ENCODE measurements around the gene HIBCH.
A peak's percentile ranks its signal among the peaks of the same experiment; 100 is the strongest.
"Not testable (repeated sequence)": the region's sequence is repeated elsewhere in the genome, so short reads cannot be mapped to it uniquely, and the experiment has no call there.

HIBCH gene

GRCh38 chr2:190343536-190344275 is 24.1 kb upstream of the HIBCH start, which contains the start of gene INPP1:
Gene INPP1 (plus strand): TSS chr2:190343589. CDS start chr2:190360103, 16,514 bp downstream.
- peak; percentile 40 for DNase-seq (ENCODE audit: extremely low spot score, insufficient read length, low read depth)
- FAIRE-seq: peak; percentile 54

DNA sequence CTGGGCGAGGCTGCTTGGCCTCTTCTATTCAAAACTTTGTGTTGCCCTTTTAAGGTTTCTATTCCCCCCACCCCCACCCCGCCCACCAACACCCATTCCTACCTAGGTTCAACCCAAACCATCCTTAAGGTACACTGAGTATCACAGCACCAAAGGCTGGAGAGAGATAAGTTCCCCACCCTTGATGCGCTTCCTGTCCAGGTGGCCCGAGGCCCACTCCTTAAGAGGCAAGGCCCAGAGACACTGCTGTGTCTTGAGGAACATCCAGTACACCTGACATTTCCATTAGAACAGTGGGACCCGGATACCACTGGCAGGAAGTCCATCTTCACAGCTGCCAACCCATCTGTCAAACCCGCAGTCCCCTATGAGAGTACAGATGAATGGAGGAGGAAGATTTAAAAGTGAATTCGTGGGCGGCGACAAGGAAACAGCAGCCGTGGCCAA is 23.5 kb upstream of the HIBCH start:
- FAIRE-seq (peak; percentile 64), DNase-seq (ENCODE audit: extremely low spot score, insufficient read length, low read depth) (no peak)

DNA sequence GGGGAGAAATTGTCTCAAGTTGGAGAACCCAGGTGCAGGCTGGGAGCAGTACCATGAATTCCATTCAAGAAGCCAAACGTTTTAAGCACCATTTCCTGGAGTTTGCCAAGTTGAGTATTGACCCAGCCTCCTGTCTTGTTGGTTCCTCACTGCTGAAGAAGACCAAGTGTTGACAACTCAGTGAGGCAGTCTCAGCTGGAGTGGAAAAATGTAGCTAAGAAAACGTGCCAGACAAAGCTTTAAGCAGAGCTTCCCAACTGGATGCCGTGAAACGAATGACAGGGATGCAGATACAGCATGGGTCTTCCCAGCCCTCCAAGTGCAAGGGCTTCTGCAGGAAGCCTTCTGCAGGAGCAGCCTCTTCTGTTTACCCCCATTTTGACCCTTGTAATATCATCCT is 23.0 kb upstream of the HIBCH start:
- DNase-seq (ENCODE audit: extremely low spot score, insufficient read length, low read depth) (no peak), FAIRE-seq (no peak)

DNA sequence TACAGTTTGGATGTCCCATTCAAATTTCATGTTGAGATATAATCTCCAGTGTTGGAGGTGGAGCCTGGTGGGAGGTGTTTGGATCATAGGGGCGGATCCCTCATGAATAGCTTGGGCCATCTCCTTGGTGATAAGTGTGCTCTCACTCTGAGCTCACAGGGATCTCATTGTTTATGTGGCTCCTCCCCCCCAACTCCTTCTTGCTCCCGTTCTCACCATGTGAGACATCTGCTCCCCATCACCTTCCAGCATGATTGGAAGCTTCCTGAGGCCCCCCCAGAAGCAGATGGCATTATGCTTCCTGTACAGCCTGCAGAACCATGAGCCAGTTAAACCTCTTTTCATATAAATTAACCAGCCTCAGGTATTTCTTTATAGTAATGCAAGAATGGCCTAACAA is 20.7 kb upstream of the HIBCH start:
- DNase-seq (ENCODE audit: extremely low spot score, insufficient read length, low read depth) (no peak), FAIRE-seq (no peak)

GRCh38 chr2:190339394-190339793 is 19.8 kb upstream of the HIBCH start:
- FAIRE-seq: no peak
- DNase-seq (ENCODE audit: extremely low spot score, insufficient read length, low read depth): no peak

- FAIRE-seq (no peak), DNase-seq (ENCODE audit: extremely low spot score, insufficient read length, low read depth) (no peak)
These were observed 18.8 kb upstream of the HIBCH start for GRCh38 chr2:190338453-190338852.

DNA sequence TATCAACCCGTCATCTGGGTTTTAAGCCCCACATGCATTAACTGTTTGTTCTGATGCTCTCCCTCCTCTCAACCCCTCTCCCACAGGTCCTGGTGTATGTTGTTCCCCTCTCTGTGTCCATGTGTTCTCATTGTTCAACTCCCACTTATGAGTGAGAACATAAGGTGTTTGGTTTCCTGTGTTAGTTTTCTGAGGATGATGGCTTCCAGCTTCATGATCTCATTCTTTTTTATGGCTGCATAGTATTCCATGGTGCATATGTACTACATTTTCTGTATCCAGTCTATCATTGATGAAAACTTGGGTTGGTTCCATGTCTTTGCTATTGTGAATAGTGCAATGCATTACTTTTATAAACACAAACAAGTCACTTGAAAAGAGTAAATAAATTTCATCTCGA is 16.8 kb upstream of the HIBCH start:
- FAIRE-seq (no peak), DNase-seq (ENCODE audit: extremely low spot score, insufficient read length, low read depth) (no peak)

- FAIRE-seq; DNase-seq (ENCODE audit: extremely low spot score, insufficient read length, low read depth): not testable (repeated sequence)
These were observed 16.0 kb upstream of the HIBCH start for GRCh38 chr2:190335584-190335983.

GRCh38 chr2:190335225-190335559 is 15.6 kb upstream of the HIBCH start:
- FAIRE-seq: no peak

GRCh38 chr2:190334479-190335224 is 15.0 kb upstream of the HIBCH start:
- no peak for FAIRE-seq
- DNase-seq (ENCODE audit: extremely low spot score, insufficient read length, low read depth): no peak

More at GRCh38 chr2:190335225-190335559, 15.6 kb upstream of the HIBCH start:
- no peak for DNase-seq (ENCODE audit: extremely low spot score, insufficient read length, low read depth)

DNA sequence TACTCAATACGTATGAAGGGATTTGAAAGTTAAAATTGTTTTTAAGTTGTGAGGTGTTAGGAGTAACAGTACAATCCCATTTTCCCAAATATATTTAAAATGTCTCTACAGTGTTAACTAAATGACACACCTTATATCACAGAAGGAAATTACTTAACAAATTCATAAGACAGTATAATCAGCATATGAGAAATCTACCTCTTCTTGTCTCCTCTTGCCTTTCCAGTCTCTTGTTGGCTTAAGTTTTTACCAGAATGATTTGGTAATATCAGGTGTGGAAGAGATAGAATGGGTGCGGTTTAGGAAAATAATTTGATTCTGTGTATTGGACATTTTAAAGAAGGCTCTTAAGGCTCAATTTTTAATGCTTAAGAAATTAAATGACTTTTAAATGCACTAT is 14.3 kb upstream of the HIBCH start:
- DNase-seq (ENCODE audit: extremely low spot score, insufficient read length, low read depth) (no peak), FAIRE-seq (no peak)

DNA sequence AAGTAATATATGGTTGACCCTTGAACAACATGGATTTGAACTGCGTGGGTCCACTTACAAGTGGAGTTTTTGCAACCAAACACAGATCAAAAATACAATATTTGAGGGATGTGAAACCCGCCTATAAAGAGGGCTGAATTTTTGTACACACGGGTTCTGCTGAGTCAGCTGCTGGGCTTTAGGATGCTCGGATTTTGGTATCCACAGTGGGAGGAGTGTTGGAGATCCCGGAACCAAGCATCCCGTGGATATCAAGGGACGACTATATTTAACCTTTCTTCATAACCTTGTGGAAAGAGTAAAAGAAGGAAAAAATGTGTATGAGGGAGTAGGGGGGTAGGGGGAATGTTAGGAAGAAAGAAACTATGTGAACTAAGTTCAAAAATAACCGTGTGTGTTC is 13.8 kb upstream of the HIBCH start:
- no peak for DNase-seq (ENCODE audit: extremely low spot score, insufficient read length, low read depth)
- FAIRE-seq: no peak

DNA sequence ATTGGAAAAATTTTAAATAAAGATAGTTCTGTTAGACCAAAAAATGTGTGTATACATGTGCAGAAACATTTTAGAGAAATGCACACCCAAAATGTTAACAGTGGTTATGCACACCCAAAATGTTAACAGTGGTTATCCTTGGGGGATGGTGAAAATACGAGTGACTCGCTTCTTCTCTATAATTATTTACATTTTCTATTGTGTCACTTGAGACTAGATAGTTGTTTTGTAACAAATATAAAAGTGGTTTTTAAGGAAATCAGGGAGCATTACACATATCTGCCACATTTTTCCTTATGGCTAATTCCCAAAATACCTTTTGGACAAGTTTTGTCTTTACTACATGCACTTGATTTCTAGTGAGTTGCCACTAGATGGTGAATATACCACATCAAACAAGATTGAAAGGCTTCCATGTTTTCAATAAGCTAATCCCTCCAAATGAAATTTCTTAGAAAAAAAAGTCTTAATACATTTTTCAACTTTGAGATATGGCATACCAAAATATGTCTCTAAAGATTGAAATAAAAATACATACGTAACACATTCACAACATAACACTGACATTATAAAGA is 9.0 kb upstream of the HIBCH start:
- FAIRE-seq (no peak), DNase-seq (ENCODE audit: extremely low spot score, insufficient read length, low read depth) (no peak)

DNA sequence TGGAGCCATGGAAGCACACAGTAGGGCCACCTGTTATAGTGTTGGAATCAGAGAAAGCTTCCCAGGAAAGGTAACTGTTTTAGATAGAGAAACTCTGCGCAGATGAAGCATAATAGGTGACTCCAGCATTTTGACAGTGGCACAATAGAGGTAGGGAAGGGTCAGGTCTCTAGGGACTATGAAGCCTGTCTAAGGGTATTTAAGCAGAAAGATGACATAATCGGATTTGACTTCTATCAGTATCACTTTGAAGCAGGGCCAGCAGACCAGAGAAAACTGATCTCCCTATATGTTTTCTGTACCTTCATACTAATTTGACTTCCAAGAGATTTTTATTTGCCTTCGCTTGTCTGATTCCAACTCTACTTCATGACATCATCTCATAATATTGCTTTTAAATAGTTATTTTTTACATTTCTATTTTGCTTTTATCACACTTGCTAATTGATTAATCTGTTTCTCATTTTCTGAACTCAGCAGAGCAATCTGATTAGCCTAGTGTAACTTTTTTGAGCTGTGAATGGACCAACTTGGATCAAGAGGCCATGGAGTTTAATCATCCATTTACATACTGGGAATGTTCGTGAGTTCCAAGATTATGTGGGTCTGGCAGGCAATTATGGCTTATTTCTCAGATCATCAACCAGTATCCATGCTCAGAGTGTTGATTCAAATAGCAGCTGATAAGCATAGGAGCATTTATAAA is 8.4 kb upstream of the HIBCH start:
- no peak for FAIRE-seq
- no peak for DNase-seq (ENCODE audit: extremely low spot score, insufficient read length, low read depth)

GRCh38 chr2:190325588-190325987 is 6.0 kb upstream of the HIBCH start:
- no peak for FAIRE-seq
- DNase-seq (ENCODE audit: extremely low spot score, insufficient read length, low read depth): no peak

- FAIRE-seq (no peak), DNase-seq (ENCODE audit: extremely low spot score, insufficient read length, low read depth) (no peak)
These were observed 3.8 kb upstream of the HIBCH start for GRCh38 chr2:190323406-190323805.

DNA sequence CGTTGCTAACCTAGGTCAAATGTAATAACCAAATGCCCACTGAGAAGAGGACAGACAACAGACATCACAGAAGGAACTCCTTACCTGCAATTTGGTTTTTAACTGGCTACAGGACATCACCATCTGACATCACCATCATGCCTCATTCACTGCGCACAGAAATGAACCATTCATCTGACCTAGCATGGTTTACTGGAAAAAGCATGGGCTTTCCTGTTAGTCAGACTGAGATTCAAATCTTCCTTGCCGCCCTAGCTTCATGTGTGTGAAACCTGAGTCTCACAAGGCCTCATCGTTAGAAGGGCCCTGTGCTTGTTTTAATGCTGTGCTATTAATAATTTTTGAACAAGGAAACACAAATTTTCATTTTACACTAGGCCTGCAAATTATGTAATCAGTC is 1.1 kb upstream of the HIBCH start:
- FAIRE-seq: no peak

DNA sequence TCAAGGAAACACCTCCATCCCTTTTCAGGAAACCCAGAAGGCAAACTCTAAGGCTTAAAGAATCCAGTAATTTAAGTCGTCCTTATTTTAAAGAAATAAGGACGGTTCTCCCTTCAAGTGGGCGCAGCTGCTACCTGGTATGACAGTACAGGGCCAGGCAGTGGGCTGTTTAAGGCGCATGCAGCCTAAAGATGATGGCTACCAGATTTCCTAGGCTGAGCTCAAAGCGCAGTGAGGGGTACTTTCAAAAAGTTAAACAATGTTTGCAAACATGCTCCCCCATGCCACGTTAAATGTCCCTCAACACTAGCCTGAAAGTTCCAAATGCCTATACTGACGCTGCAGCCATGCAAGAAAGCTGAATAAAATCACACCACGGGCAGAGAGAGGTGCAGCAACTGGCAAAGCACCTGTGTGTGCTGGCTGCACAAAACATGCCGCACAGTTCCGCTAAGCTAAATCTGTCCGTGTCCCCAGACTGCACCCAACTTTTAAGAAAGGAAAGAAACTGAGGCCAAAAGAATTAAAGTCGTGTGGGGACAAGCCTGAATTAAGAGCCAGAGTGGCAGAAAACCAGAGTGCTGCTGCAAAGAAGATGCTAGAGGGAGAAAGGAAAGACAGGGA is 583 bp downstream of the HIBCH start:
- DNase-seq (ENCODE audit: extremely low spot score, insufficient read length, low read depth) (no peak), FAIRE-seq (peak; percentile 65)

More for the DNA sequence above, 1.1 kb upstream of the HIBCH start:
- DNase-seq (ENCODE audit: extremely low spot score, insufficient read length, low read depth): no peak

GRCh38 chr2:190318514-190318913 is 1.1 kb downstream of the HIBCH start:
- DNase-seq (ENCODE audit: extremely low spot score, insufficient read length, low read depth) (no peak), FAIRE-seq (no peak)

- DNase-seq (ENCODE audit: extremely low spot score, insufficient read length, low read depth) (no peak), FAIRE-seq (peak; percentile 5)
These were observed 4.4 kb downstream of the HIBCH start for GRCh38 chr2:190315273-190315672.
